ENCODE data around the gene SIX1.

SIX1 gene

DNA sequence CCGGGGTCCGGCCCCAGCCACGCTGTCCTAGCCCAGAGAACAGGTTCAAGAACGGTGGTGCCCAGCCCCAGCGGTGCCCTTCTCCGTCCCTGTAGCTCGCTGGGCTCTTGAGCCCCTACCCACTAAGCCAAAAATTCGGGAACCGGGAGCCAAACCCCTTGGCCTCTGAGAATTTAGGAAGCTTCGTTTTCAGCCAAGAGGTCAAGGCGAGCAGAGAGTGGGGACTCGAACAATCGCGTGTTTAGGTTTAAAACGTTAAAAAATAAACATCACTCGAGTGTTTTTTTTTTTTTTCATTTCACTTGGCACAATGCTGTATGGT, 6.2 kb downstream of the SIX1 start:
- no peak for DNase-seq (ENCODE audit: extremely low read depth in 1 of 2, low read depth in 1 of 2)

DNA sequence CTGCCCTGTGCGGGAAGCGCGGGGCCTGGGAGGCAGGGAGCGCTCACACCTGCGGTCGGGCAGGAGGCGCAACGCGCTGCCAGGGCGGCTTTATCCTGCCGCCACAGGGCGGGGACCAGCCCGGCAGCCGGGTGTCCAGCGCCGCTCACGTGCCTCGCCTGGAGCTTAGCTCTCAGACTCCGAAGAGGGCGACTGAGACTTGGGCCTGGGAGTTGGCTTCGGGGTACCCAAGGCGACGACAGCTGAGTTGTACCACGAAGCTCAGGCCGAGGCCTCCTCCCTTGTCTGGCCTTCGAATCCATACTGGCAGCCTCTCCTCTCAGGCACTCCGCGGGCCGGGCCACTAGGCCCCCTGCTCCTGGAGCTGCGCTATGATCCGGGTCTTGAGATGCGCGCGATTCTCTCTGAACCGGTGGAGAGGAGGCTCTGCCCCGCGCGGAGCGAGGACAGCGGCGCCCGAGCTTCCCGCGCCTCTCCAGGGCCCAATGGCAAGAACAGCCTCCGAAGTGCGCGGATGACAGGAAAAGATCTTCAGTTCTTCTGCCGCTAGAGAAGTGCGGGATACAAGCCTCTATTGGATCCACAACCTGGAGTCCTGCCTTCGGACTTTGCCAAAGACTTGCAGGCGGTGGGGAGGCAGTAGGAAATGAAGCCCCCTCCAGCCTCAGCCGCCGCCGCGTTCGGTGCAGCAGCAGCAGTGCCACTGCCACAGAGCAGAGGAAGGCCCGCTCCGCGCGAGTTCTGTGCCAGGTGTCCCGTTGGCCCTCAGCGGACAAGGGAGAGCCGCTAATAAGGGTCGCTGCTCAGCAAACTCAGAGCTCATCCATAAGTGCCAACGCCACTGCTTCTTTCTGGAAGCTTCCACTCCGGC, 6.8 kb downstream of the SIX1 start:
- DNase-seq (ENCODE audit: extremely low read depth in 1 of 2, low read depth in 1 of 2) = no peak

DNA sequence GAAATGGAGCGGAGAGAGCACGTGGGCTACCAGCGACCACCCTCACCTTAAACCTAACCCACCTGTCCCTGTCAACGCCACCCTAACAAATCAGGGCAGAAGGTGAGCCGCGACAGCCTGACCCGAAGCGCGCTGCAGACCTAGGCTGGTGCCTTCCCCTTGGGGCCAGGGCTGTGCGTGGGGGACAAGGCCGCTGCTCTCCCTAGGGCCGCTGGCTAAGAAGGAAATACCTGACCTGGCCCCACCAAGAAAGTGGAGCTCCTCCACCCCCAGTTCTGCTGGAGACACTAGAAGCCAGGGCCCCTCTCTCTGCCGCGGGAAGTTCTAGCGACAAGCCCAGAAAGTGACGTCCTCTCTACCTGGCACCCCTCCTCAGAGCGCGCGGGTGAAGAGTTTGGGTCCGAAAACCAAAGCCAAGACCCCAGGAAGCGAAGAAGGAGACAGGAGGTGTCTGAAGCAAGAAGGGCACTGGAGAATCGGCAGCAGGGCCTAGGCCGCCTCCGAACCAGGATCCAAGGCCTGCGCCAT, 7.5 kb downstream of the SIX1 start:
- DNase-seq (ENCODE audit: extremely low read depth in 1 of 2, low read depth in 1 of 2) = no peak

DNA sequence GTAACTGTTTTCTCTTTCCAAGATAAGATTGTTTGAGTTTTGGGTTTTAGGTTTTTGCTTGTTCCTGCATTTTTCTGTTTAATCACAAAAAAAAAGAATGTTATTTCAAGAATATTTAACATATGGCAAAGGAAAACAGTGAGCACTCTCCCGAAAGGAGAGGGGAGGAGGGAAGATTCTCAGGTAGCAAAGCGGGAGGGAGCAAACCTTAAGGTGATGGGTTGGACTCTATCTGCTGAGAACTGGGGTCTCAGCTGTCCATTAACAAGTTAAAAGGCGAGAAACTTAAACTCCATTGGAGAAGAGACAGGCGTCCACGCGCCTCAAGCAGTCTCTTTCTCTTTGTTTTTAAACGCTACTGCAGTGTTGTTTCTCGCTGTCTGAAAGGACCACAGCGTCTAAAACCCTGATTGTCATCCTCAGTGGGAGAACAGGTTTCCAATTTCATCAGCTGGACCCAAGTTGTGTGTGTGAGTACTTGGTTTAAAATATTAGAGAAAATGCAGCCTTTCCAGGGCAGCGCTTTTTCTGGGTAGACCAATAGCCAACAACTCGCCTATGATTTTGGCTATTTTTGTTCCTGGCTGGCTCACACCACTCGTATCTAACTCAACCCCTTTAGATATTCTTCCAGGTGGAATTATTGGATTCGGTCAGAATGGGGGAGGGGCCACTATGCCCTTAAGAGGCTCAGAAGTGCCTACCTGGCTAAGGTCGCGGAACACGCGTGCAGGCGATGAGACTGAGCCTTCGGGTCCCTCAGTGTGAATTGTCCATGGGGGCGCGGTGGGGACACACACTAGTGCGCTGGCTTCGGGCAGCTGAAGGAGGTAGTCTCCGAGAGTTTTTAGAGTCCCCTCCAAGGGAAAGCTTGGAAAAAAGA, 8.2 kb downstream of the SIX1 start:
- no peak for DNase-seq (ENCODE audit: extremely low read depth in 1 of 2, low read depth in 1 of 2)

DNA sequence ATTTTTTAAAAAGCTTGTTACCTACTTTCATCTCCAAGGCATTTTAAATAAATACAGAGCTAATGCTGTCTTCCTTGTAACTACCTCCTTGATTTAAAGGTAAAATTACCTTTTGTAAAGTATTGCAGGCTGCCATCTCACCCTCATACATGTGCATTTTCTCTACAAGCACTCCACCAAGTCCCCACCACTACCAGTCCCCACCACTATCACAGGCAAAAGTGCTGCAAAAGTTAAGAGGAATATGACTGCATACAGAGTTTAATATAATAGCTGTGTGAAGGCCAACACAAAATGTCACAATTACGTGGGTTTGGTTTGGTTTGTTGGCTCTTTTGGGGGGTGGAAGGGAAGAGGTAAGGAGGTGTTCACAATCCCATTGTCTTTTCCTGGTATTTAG, 9.6 kb downstream of the SIX1 start:
- DNase-seq (ENCODE audit: extremely low read depth in 1 of 2, low read depth in 1 of 2) = no peak

DNA sequence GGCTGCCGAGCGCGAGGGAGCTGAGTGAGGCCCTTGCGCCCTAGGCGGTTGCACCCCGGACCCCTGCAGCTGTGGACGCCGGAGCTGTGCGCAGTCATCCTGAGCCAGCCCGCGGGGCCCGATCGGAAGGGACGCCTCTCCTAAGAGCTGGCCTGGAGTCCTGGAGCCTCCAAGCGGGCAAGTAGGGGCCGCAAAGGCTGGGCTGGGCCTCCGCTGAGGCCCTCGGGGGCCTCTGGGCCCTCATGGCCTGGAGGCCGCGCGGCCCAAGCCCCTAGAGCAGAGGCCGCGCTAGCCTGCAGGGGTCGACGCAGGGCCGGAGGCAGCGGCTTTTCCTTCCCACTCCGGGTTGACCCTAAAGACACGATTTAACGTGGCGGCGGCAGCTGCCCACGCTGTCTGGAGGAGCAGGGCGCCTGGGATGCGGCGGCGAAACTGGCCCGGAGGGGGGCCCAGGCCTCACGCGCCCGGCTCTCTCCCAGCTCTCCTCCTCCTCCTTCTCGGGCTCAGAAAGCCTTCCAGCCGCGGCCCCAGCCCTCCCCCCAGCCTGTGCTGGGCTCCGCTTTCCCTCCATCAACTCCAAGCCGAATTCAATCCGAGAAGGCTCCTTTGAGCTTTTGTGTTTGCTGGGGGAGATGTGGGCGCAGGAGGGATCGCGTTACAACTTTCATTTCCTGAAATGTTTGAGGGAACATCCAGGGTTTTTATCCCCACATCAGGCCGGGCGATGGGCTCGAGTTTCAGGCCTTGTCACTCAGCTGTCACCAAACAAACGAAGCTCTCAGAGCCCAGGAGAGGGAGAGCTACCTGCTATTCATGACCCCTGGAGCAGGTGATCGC, 11.6 kb downstream of the SIX1 start:
- DNase-seq (ENCODE audit: extremely low read depth in 1 of 2, low read depth in 1 of 2) = no peak

DNA sequence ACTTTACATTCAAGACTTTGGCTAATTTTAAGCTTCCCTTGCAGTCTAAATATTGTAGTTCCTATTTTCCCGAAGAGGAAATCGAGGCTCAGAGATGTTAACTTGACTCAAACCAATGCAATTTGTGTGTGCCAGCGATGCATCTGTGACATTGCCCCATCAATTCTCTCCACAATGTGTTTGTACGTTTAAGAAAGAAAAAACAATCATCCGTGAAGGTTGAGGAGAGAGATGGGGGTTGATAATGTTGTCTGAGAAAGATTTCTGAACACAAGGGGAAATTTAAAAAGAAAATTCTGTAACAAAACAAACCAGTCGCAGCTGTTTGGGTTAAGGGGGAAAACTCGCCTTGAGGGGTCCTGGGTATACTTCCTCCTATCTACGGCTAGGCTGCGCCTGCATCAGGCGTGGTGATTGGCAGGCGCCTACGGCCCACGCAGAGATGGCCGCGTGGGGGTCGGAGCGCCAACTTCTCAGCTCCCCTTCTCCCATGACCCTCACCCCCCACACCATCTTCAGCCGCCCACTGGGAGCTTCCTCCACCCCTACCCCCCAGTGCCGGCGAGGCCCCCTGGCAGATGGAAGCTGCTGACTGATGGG, 12.3 kb downstream of the SIX1 start:
- DNase-seq (ENCODE audit: extremely low read depth in 1 of 2, low read depth in 1 of 2) = no peak

DNA sequence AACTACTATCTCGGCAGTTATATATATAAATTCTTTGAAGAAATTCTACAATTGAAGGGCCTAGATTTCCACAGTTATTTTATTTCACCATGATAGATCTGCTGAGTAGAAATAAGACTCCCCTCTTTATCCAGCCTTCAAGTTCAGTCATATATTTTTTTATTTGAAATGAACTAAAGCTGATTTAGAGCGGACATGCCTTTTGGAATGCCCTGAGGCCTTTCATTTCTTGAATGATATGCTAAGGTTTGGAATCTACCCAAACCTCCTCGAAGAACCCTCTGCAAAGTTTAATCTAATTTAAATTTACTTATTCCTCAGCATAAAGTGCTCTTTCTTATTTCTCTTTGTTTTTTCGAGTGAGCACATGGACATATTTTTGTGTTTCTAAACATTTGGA, 15.1 kb downstream of the SIX1 start:
- DNase-seq (ENCODE audit: extremely low read depth in 1 of 2, low read depth in 1 of 2) = no peak

DNA sequence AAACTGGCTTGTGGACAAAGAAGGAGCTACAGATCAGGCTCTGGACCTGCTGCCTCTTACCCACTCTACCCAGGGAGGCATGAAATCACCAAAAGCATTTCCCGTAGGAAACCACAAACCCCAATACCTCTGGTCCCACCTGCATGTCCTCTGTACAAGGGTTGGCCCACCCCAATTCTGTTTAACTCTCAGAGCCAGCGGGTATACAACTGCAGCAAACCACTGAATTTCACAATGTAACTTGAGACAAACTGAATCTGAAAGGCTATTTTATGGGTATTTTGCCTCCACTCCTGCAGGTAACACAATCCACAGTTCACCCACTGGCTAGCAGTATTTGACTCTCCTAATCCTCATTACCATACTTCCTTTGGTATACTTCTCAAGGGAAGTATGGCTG, 16.5 kb downstream of the SIX1 start:
- DNase-seq (ENCODE audit: extremely low read depth in 1 of 2, low read depth in 1 of 2) = no peak

DNA sequence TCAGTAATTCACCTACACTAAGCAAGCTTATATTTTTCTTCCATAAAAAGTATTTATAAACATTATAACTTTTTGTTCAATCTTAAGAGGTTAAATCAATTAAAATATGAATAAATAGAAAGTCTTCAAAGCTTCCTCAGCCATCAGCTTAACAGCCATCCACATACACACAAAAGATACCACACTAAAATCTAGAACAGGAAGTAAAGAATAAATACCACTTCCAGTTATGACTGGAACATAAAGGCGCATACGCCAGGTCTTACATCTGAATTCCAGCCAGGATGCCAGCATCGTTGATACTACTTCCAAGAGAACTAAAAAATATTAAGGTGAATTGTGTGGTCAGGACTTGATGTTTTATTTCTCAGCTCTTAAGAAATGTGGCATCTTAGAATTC, 17.0 kb downstream of the SIX1 start:
- no peak for DNase-seq (ENCODE audit: extremely low read depth in 1 of 2, low read depth in 1 of 2)

DNA sequence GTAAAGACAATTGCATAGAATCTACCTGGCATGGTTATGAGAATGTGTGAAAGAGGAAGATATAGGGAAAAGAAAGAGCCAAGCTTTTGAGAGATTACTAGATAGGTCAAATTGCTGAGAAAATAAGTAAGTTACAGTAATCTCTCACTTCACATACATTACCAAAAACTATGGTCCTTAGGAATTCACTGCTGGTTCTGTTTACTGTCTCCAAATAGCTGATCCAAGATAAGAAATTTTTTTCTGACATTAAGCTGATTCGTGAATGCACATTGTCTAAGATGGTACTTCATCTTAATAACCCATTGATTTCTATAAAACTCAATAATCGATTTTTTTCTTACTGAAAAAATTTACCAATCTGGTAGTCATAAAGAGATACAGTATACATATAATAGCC, 17.4 kb downstream of the SIX1 start:
- DNase-seq (ENCODE audit: extremely low read depth in 1 of 2, low read depth in 1 of 2) = no peak

DNA sequence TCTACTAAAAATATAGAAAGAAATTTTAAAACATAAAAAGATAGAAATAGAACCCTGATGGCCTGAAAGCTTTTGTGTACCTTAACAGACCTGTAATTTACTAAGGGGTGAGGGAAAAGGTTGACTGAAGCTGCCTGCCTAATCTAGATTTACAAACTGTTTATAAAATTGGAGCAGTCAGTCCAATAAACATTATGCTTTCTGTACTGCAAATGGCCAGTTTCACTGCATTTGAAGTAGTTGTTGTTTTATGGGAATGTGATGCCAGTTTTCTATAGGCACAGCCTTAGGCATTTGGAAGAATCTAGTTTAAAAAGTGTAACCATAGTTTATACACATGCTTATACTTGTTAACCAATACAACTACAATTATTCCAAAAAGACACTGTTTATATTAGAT, 19.1 kb downstream of the SIX1 start:
- DNase-seq (ENCODE audit: extremely low read depth in 1 of 2, low read depth in 1 of 2) = no peak

DNA sequence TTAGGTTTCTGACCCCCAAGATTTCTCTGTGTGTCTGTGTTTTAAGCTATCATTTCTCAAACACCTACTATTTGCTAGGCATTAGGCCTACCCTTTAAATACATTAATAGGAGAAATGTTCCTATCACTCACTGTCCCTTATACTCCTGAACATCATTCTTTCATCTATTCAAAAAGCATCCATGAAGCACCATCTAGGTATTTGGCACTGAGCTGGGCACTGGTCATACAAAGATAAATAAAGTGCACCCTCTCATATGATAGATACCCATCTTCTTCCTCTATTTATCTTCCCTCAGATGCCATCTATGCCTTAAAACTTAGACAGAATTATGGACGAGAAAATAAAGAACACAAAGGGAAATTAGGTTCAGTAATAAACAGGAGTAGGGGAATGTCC, 20.4 kb downstream of the SIX1 start:
- DNase-seq (ENCODE audit: extremely low read depth in 1 of 2, low read depth in 1 of 2) = no peak

DNA sequence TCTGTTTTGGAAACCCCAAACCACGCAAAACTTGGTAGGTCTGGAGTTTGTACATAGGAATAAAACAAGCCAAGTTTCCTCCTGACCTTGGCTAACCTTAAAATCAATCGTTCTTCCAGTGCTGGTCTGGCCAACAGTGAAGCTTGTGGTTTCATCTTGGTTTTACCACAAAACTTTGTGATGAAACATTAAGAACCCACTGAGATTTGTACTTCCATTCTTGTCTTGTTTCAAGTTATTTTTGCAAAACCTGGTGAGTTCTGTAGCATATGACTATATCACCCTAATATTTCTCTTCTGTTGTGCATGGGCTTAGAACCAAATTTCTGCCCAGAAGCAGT, 26.4 kb downstream of the SIX1 start:
- DNase-seq (ENCODE audit: extremely low read depth in 1 of 2, low read depth in 1 of 2) = no peak

DNA sequence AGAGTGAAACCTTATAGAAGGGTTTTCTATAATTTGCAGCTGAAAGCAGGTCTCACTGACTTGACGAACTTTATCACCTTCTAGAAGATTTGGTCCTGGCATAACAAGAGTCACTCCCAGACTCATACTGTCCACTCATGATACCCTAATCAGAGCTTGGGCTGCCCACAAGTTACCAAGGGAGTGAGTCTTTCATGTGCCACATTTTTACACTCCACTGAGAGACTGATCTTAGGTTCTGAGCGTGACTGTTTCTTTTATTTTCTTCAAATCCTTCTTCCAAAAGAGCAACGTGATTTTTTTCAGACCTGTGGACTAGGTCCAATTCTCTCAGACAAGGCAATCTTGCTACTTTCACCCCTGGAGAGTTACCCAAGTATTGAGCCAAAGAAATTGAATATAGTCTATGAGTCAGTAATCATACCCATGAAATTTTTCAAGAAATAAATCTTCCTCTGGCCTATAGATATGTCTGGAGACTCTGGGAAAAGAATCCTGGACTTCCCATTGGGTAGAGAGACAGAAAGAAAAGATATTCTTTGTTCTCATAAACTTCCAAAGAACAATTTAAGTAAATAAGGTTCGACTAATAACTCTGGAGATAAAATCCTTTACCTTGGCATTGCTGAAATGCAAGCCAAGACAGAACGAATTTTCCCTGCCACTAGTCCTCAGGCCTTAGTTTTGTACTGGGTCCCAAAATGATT, 26.9 kb downstream of the SIX1 start:
- no peak for DNase-seq (ENCODE audit: extremely low read depth in 1 of 2, low read depth in 1 of 2)

DNA sequence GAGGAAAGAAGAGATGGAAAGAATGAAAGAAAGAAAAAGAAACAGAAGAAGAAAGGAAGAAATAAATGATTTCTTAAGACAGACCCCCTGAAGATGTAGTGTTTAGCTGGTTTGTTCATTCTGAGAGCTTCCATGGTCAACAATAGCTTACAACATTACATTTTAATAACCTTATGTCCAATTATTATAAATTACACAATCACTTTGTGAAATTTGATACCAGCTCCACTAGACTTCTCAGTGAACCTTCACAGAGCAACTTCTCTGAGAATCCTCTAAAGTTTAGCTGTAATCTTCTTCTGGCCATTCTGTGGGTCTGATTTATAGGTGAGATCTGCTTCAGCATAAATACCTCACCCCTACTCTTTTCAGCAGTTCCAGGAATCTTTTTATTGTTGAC, 27.9 kb downstream of the SIX1 start:
- DNase-seq (ENCODE audit: extremely low read depth in 1 of 2, low read depth in 1 of 2) = no peak

DNA sequence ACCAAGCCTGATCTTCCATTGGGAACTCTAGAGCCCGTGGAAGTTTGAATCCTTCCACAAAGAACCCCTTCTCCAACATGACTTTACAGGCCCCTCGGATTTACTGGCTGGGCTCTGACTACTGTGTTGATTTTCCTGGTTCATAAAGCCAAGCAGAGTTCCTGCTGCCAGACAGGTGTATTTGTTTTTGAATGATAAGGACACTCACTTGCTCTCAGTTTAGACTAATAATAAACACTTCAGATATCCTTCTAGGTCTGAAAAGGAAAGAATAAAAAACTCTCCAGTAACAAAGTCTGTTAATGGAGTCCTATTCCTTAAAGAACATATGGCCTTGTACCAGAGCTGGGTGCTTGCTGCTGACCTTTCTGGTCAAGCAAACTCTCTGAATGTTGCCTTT, 31.0 kb downstream of the SIX1 start:
- DNase-seq (ENCODE audit: extremely low read depth in 1 of 2, low read depth in 1 of 2) = no peak

DNA sequence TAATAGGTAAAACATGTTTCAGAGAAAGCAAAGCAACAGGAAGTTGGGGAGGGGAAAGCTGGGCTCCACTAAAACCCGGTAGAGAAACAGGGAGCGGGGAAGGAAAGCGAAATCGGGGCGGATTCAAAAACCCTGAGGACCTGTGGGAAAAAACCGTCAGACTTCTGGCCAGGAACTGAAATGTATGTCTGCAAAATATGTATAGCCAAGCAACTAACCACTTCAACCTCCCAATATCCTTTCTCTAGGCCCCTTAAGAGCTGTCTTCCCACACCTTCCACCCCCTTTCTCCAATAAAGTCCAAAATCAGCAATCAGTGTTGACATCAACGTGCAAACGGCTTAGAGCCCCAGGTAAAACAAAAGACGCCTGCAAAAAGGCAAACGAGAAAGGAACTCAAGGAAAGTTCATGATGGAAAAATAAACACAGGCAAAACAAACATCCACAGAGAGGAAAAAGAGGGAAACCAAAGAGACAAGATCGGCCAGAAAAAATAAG, 32.8 kb downstream of the SIX1 start:
- DNase-seq (ENCODE audit: extremely low read depth in 1 of 2, low read depth in 1 of 2) = no peak

DNA sequence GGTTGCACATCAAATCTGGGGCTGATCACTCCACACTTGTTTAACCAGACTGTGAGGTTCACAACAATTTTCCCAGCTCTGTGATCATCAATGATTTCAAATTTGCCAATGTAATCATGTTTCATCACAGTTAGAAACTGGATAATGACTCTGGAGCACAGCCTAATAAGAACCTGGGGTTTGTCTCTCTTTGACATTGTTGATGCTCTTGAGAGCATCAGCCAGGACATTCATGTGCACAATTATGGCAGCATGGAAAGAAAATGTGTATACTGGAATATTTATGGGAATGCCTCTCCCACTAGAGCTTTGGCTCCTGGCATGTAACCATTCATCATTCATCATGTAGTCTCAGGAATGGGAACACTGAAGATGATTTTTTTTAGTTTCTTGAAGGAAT, 47.0 kb downstream of the SIX1 start:
- no peak for DNase-seq (ENCODE audit: extremely low read depth in 1 of 2, low read depth in 1 of 2)

DNA sequence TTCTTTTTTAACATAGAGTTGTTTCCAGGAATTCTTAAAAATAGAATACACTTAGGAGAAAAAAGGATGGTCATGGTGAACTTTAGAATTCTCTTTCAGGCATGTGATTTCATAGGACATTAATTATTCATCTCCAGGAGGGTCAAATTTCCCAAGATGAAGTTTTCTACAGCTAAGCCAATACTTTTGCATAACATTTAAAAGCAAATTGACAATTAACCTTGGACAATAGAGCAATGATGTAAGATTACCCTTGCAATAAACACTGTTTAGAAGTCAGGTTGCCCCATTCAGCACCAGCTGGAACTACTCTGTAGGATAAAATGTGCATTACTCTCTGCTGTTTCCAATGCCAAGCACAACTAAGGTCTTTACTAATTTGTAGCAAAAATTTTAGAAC, 49.5 kb downstream of the SIX1 start:
- no peak for DNase-seq (ENCODE audit: extremely low read depth in 1 of 2, low read depth in 1 of 2)

Measured in stimulated activated CD8-positive, alpha-beta memory T cell treated with anti-CD3 and anti-CD28 coated beads, Interleukin-7, amount 100 ng/mL, for 48 hours (primary cell).